Measurements from ENCODE around the gene NAGLU.
"Not testable (repeated sequence)": the region's sequence is repeated elsewhere in the genome, so short reads cannot be mapped to it uniquely, and the experiment has no call there.

DNA sequence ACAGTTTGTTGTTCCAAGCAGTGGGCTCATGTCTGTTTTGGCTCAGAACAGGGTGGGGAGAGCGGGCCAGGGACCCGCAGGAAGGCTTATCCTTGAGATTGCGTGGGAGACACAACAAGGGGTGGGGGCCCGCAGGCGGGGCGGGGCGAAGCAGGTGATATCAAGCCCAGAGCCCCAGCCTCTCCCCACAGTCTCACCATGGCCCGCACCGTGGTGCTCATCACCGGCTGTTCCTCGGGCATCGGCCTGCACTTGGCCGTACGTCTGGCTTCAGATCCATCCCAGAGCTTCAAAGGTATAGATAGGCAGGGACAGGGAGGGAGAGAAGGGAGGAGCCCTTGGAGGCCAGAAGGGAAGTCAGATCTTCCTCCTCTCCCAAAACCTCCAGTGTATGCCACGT is 16.7 kb downstream of the NAGLU start, which contains the start of gene HSD17B1:
- TF ChIP-seq HNRNPK (IDR thresholded peaks at IDR 0.05; ENCODE audit: low read depth, low read length, poor library complexity, severe bottlenecking); ZZZ3 (CRISPR knock-in tag; IDR thresholded peaks at IDR 0.05; ENCODE audit: borderline replicate concordance); POLR2A (IDR thresholded peaks at IDR 0.05; ENCODE audit: insufficient read depth in 1 of 2, low read depth in 2 of 2, low read length in 2 of 2); XBP1 (CRISPR knock-in tag; IDR thresholded peaks at IDR 0.05); ZFP1 (CRISPR knock-in tag; IDR thresholded peaks at IDR 0.05); FOXM1 (CRISPR knock-in tag; IDR thresholded peaks at IDR 0.05); SKI (IDR thresholded peaks at IDR 0.05; ENCODE audit: partially characterized antibody); FOXO1 (CRISPR knock-in tag; IDR thresholded peaks at IDR 0.05); MBNL3 (CRISPR knock-in tag; conservative IDR thresholded peaks at IDR 0.05); SETDB1 (CRISPR knock-in tag; IDR thresholded peaks at IDR 0.05; ENCODE audit: borderline replicate concordance): not testable (repeated sequence)
- TF ChIP-seq, protein P1, sequence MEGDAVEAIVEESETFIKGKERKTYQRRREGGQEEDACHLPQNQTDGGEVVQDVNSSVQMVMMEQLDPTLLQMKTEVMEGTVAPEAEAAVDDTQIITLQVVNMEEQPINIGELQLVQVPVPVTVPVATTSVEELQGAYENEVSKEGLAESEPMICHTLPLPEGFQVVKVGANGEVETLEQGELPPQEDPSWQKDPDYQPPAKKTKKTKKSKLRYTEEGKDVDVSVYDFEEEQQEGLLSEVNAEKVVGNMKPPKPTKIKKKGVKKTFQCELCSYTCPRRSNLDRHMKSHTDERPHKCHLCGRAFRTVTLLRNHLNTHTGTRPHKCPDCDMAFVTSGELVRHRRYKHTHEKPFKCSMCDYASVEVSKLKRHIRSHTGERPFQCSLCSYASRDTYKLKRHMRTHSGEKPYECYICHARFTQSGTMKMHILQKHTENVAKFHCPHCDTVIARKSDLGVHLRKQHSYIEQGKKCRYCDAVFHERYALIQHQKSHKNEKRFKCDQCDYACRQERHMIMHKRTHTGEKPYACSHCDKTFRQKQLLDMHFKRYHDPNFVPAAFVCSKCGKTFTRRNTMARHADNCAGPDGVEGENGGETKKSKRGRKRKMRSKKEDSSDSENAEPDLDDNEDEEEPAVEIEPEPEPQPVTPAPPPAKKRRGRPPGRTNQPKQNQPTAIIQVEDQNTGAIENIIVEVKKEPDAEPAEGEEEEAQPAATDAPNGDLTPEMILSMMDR (CRISPR knock-in tag; IDR thresholded peaks at IDR 0.05): not testable (repeated sequence)
- TF ChIP-seq, protein P2, sequence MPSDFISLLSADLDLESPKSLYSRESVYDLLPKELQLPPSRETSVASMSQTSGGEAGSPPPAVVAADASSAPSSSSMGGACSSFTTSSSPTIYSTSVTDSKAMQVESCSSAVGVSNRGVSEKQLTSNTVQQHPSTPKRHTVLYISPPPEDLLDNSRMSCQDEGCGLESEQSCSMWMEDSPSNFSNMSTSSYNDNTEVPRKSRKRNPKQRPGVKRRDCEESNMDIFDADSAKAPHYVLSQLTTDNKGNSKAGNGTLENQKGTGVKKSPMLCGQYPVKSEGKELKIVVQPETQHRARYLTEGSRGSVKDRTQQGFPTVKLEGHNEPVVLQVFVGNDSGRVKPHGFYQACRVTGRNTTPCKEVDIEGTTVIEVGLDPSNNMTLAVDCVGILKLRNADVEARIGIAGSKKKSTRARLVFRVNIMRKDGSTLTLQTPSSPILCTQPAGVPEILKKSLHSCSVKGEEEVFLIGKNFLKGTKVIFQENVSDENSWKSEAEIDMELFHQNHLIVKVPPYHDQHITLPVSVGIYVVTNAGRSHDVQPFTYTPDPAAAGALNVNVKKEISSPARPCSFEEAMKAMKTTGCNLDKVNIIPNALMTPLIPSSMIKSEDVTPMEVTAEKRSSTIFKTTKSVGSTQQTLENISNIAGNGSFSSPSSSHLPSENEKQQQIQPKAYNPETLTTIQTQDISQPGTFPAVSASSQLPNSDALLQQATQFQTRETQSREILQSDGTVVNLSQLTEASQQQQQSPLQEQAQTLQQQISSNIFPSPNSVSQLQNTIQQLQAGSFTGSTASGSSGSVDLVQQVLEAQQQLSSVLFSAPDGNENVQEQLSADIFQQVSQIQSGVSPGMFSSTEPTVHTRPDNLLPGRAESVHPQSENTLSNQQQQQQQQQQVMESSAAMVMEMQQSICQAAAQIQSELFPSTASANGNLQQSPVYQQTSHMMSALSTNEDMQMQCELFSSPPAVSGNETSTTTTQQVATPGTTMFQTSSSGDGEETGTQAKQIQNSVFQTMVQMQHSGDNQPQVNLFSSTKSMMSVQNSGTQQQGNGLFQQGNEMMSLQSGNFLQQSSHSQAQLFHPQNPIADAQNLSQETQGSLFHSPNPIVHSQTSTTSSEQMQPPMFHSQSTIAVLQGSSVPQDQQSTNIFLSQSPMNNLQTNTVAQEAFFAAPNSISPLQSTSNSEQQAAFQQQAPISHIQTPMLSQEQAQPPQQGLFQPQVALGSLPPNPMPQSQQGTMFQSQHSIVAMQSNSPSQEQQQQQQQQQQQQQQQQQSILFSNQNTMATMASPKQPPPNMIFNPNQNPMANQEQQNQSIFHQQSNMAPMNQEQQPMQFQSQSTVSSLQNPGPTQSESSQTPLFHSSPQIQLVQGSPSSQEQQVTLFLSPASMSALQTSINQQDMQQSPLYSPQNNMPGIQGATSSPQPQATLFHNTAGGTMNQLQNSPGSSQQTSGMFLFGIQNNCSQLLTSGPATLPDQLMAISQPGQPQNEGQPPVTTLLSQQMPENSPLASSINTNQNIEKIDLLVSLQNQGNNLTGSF (CRISPR knock-in tag; IDR thresholded peaks at IDR 0.05): not testable (repeated sequence)
- TF ChIP-seq, protein P3, sequence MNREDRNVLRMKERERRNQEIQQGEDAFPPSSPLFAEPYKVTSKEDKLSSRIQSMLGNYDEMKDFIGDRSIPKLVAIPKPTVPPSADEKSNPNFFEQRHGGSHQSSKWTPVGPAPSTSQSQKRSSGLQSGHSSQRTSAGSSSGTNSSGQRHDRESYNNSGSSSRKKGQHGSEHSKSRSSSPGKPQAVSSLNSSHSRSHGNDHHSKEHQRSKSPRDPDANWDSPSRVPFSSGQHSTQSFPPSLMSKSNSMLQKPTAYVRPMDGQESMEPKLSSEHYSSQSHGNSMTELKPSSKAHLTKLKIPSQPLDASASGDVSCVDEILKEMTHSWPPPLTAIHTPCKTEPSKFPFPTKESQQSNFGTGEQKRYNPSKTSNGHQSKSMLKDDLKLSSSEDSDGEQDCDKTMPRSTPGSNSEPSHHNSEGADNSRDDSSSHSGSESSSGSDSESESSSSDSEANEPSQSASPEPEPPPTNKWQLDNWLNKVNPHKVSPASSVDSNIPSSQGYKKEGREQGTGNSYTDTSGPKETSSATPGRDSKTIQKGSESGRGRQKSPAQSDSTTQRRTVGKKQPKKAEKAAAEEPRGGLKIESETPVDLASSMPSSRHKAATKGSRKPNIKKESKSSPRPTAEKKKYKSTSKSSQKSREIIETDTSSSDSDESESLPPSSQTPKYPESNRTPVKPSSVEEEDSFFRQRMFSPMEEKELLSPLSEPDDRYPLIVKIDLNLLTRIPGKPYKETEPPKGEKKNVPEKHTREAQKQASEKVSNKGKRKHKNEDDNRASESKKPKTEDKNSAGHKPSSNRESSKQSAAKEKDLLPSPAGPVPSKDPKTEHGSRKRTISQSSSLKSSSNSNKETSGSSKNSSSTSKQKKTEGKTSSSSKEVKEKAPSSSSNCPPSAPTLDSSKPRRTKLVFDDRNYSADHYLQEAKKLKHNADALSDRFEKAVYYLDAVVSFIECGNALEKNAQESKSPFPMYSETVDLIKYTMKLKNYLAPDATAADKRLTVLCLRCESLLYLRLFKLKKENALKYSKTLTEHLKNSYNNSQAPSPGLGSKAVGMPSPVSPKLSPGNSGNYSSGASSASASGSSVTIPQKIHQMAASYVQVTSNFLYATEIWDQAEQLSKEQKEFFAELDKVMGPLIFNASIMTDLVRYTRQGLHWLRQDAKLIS (CRISPR knock-in tag; IDR thresholded peaks at IDR 0.05): not testable (repeated sequence)

All from HepG2 (cell line).